Activated naive CD8-positive, alpha-beta T cell treated with anti-CD3 and anti-CD28 coated beads, Interleukin-2, amount 50 U/mL, for 24 hours (primary cell): Measurements from ENCODE around the gene RBM44.

Experiments used
- ATAC-seq: fragments of 150-1000 bp; cut with Tn5 transposase; one replicate; pipeline ENCODE4 v1.10.0; 2021
- DNase-seq: peaks from one replicate; pipeline ENCODE4 v3.0.0; 2021
- H3K27ac Mint-ChIP-seq: one replicate; pipeline ENCODE4 v1.8.0; 2021; ENCODE audit warnings: mild to moderate bottlenecking, mixed read lengths
- H3K27me3 Mint-ChIP-seq: one replicate; pipeline ENCODE4 v1.8.0; 2021; ENCODE audit warnings: mixed read lengths
- H3K36me3 Mint-ChIP-seq: one replicate; pipeline ENCODE4 v1.8.0; 2021; ENCODE audit warnings: low read depth, mixed read lengths
- H3K4me1 Mint-ChIP-seq: one replicate; pipeline ENCODE4 v1.8.0; 2021; ENCODE audit warnings: mixed read lengths
- H3K4me3 Mint-ChIP-seq: one replicate; pipeline ENCODE4 v1.8.0; 2021; ENCODE audit warnings: mild to moderate bottlenecking, moderate library complexity, mixed read lengths
- H3K9me3 Mint-ChIP-seq: one replicate; pipeline ENCODE4 v1.8.0; 2021; ENCODE audit warnings: mixed read lengths

RBM44 gene

GRCh38 chr2:237876951-237877491, 78.4 kb downstream of the RBM44 start:
- no peaks in the 10 kb centered on the region for H3K36me3 Mint-ChIP-seq
- no peaks in the 10 kb centered on the region for H3K9me3 Mint-ChIP-seq
- H3K27ac Mint-ChIP-seq: no peak overlapping the region
- DNase-seq (no peak), ATAC-seq (no peak)
- H3K27me3 Mint-ChIP-seq: no peaks in the 10 kb centered on the region
- no peak overlapping the region for H3K4me3 Mint-ChIP-seq
- H3K4me1 Mint-ChIP-seq: peaks cover 4% of the 10 kb centered on the region

GRCh38 chr2:237877576-237878307, 79.2 kb downstream of the RBM44 start:
- Mint-ChIP-seq H3K27ac (no peak overlapping the region), H3K4me3 (no peak overlapping the region)
- ATAC-seq: no peak

GRCh38 chr2:237878321-237879057, 79.9 kb downstream of the RBM44 start:
- ATAC-seq (no peak), DNase-seq (no peak)
- Mint-ChIP-seq H3K4me1 (peaks cover 4% of the 10 kb centered on the region), H3K36me3 (no peaks in the 10 kb centered on the region), H3K4me3 (no peak overlapping the region), H3K9me3 (no peaks in the 10 kb centered on the region), H3K27me3 (no peaks in the 10 kb centered on the region), H3K27ac (no peak overlapping the region)

More at GRCh38 chr2:237877576-237878307, 79.2 kb downstream of the RBM44 start:
- peaks cover 4% of the 10 kb centered on the region for H3K4me1 Mint-ChIP-seq
- H3K27me3 Mint-ChIP-seq: no peaks in the 10 kb centered on the region
- H3K9me3 Mint-ChIP-seq: no peaks in the 10 kb centered on the region
- H3K36me3 Mint-ChIP-seq: no peaks in the 10 kb centered on the region
- DNase-seq: no peak

GRCh38 chr2:237879058-237879430, 80.5 kb downstream of the RBM44 start:
- Mint-ChIP-seq H3K4me1 (no peaks in the 10 kb centered on the region), H3K27ac (no peak overlapping the region), H3K9me3 (no peaks in the 10 kb centered on the region), H3K27me3 (no peaks in the 10 kb centered on the region), H3K4me3 (no peak overlapping the region), H3K36me3 (no peaks in the 10 kb centered on the region)
- DNase-seq (no peak), ATAC-seq (no peak)

- no peaks in the 10 kb centered on the region for H3K4me1 Mint-ChIP-seq
- DNase-seq (no peak), ATAC-seq (no peak)
- H3K9me3 Mint-ChIP-seq: no peaks in the 10 kb centered on the region
- no peaks in the 10 kb centered on the region for H3K36me3 Mint-ChIP-seq
- no peak overlapping the region for H3K27ac Mint-ChIP-seq
- no peak overlapping the region for H3K4me3 Mint-ChIP-seq
- H3K27me3 Mint-ChIP-seq: no peaks in the 10 kb centered on the region
Observed at GRCh38 chr2:237879991-237880560, 81.5 kb downstream of the RBM44 start.

- no peaks in the 10 kb centered on the region for H3K36me3 Mint-ChIP-seq
- ATAC-seq: no peak
- no peak overlapping the region for H3K27ac Mint-ChIP-seq
- H3K4me3 Mint-ChIP-seq: no peak overlapping the region
- no peaks in the 10 kb centered on the region for H3K9me3 Mint-ChIP-seq
- no peaks in the 10 kb centered on the region for H3K27me3 Mint-ChIP-seq
- no peak for DNase-seq
- H3K4me1 Mint-ChIP-seq: no peaks in the 10 kb centered on the region
Observed at GRCh38 chr2:237882510-237883481, 84.2 kb downstream of the RBM44 start.

- H3K4me3 Mint-ChIP-seq: no peak overlapping the region
- DNase-seq (no peak), ATAC-seq (no peak)
- no peaks in the 10 kb centered on the region for H3K36me3 Mint-ChIP-seq
- H3K4me1 Mint-ChIP-seq: peaks cover 5% of the 10 kb centered on the region
- H3K27ac Mint-ChIP-seq: no peak overlapping the region
- H3K9me3 Mint-ChIP-seq: no peaks in the 10 kb centered on the region
- H3K27me3 Mint-ChIP-seq: no peaks in the 10 kb centered on the region
Observed at GRCh38 chr2:237883951-237884446, 85.4 kb downstream of the RBM44 start.

- H3K27me3 Mint-ChIP-seq: no peaks in the 10 kb centered on the region
Observed at GRCh38 chr2:237884681-237885080, 86.1 kb downstream of the RBM44 start.

GRCh38 chr2:237885111-237885930, 86.7 kb downstream of the RBM44 start:
- ATAC-seq: no peak
- H3K4me1 Mint-ChIP-seq: peaks cover 5% of the 10 kb centered on the region
- H3K36me3 Mint-ChIP-seq: no peaks in the 10 kb centered on the region
- DNase-seq: no peak
- H3K9me3 Mint-ChIP-seq: no peaks in the 10 kb centered on the region
- no peak overlapping the region for H3K4me3 Mint-ChIP-seq
- H3K27ac Mint-ChIP-seq: no peak overlapping the region
- H3K27me3 Mint-ChIP-seq: no peaks in the 10 kb centered on the region

More at GRCh38 chr2:237884681-237885080, 86.1 kb downstream of the RBM44 start:
- DNase-seq: no peak
- H3K27ac Mint-ChIP-seq: no peak overlapping the region
- no peak overlapping the region for H3K4me3 Mint-ChIP-seq
- no peaks in the 10 kb centered on the region for H3K9me3 Mint-ChIP-seq
- ATAC-seq: no peak
- H3K36me3 Mint-ChIP-seq: no peaks in the 10 kb centered on the region
- H3K4me1 Mint-ChIP-seq: peaks cover 5% of the 10 kb centered on the region

GRCh38 chr2:237885931-237886684, 87.5 kb downstream of the RBM44 start:
- Mint-ChIP-seq H3K27me3 (no peaks in the 10 kb centered on the region), H3K27ac (no peak overlapping the region), H3K36me3 (no peaks in the 10 kb centered on the region), H3K4me1 (peaks cover 9% of the 10 kb centered on the region), H3K9me3 (no peaks in the 10 kb centered on the region), H3K4me3 (no peak overlapping the region)
- ATAC-seq: no peak
- no peak for DNase-seq

GRCh38 chr2:237886685-237887481, 88.3 kb downstream of the RBM44 start:
- Mint-ChIP-seq H3K4me1 (peaks cover 9% of the 10 kb centered on the region), H3K27ac (no peak overlapping the region), H3K4me3 (no peak overlapping the region), H3K9me3 (no peaks in the 10 kb centered on the region), H3K27me3 (no peaks in the 10 kb centered on the region), H3K36me3 (no peaks in the 10 kb centered on the region)
- ATAC-seq (no peak), DNase-seq (no peak)

- Mint-ChIP-seq H3K4me3 (no peak overlapping the region), H3K27me3 (no peaks in the 10 kb centered on the region), H3K36me3 (no peaks in the 10 kb centered on the region), H3K9me3 (no peaks in the 10 kb centered on the region), H3K27ac (no peak overlapping the region), H3K4me1 (peaks cover 9% of the 10 kb centered on the region)
- ATAC-seq: no peak
- no peak for DNase-seq
Observed at GRCh38 chr2:237888389-237888788, 89.8 kb downstream of the RBM44 start.
